ENCODE results near the gene TMEM120B.

- no peak for TF ChIP-seq FOXA1 (IDR thresholded peaks at IDR 0.05)
- TF ChIP-seq NFRKB (IDR thresholded peaks at IDR 0.05), result no peak
- no peak for TF ChIP-seq PKNOX1 (IDR thresholded peaks at IDR 0.05)
- TF ChIP-seq TARDBP (IDR thresholded peaks at IDR 0.05), result no peak
- no peak for TF ChIP-seq SUZ12 (IDR thresholded peaks at IDR 0.05)
- no peak for TF ChIP-seq FOXK2 (IDR thresholded peaks at IDR 0.05)
Measured at GRCh38 chr12:121781998-121782979, 69.7 kb downstream of the TMEM120B start.
